HFFc6 (cell line): ENCODE data around the gene MEIS1. TPM values are rescaled to one million over a fixed set of nuclear protein-coding genes. Genes with fewer than 3 reads are reported as not detected.

ENCODE experiments used
- DNase-seq: peaks from one replicate; pipeline ENCODE4 v3.0.0-alpha.2; 2018
- H3K27ac Mint-ChIP-seq: 2 replicates; pipeline ENCODE4 v1.8.0; 2020; ENCODE audit warnings: mild to moderate bottlenecking, mixed read lengths
- H3K27me3 Mint-ChIP-seq: 2 replicates; pipeline ENCODE4 v1.8.0; 2021; ENCODE audit warnings: mild to moderate bottlenecking, moderate library complexity, mixed read lengths; ENCODE audit not compliant: insufficient read depth
- H3K36me3 Mint-ChIP-seq: 2 replicates; pipeline ENCODE4 v1.8.0; 2021; ENCODE audit warnings: low read depth, mixed read lengths
- H3K4me1 Mint-ChIP-seq: 2 replicates; pipeline ENCODE4 v1.8.0; 2020; ENCODE audit warnings: low read depth, mixed read lengths
- H3K4me3 Mint-ChIP-seq: 2 replicates; pipeline ENCODE4 v1.8.0; 2020; ENCODE audit warnings: mild to moderate bottlenecking, moderate library complexity, mixed read lengths
- H3K9me3 Mint-ChIP-seq: 2 replicates; pipeline ENCODE4 v1.8.0; 2020; ENCODE audit warnings: mild to moderate bottlenecking, mixed read lengths
- CTCF ChIP-seq: fragments of 200-600 bp; sonication (generic); IDR thresholded peaks from 2 replicates; pipeline ENCODE4 v1.5.0; 2021; ENCODE audit warnings: antibody characterized with exemption, mild to moderate bottlenecking
- total RNA-seq, 6 experiments: library from RNA; stranded (reverse); fragmentation: NEBNext Ultra II Directional; extraction: Animal tissue kit (Norgen Biotek cat#: 25700); gene quantifications; 2 replicates in 1 of 6; 3 replicates in 5 of 6; pipeline ENCODE4 v1.2.3, GENCODE V29; 2021

Gene MEIS1
- total RNA-seq, 6 experiments from 2014 or later: 69.1 to 85.4 (median 74.1) TPM

DNA sequence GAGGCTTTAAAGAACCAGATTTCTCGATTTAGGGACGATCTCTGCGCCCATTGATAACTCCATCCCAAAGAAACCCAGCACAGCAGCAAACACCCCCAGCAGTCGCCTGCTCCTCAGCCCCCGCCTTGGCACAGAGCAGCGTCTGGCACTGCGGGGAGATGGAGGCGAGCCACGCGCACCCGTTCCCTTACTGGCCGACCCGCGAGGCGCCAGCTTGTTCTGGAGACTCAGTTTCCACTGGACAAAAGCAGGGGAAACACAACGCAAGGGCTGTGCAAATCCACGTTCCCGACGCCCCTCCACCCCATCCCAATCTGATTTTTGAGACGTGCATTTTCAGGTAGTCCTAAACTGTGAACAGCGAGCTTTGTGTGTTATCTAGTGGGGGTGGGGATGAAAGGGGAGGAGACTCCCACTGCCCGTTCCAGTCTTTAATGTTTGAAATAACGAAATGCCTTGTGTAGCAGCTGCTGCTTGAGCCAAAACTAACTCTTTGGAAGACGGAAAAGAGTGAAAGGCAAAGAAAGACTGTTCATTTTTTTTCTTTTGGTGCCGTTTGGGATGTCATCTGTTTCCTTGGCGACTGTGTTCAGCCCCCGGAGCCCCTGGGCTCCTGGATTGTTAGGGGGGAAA is 143.2 kb downstream of the MEIS1 start:
- Mint-ChIP-seq H3K27me3 (peaks cover 29% of the 10 kb centered on the region), H3K4me1 (peaks cover 68% of the 10 kb centered on the region), H3K4me3 (no peak overlapping the region), H3K9me3 (no peaks in the 10 kb centered on the region), H3K36me3 (no peaks in the 10 kb centered on the region), H3K27ac (no peak overlapping the region; the same call in 1 of the 2 replicates)
- TF ChIP-seq CTCF: no peak
- no peak for DNase-seq

- Mint-ChIP-seq H3K27me3 (peaks cover 29% of the 10 kb centered on the region), H3K4me3 (no peak overlapping the region), H3K4me1 (peaks cover 63% of the 10 kb centered on the region)
These were observed 143.8 kb downstream of the MEIS1 start for GRCh38 chr2:66578687-66579106.

GRCh38 chr2:66579186-66580126 is 144.5 kb downstream of the MEIS1 start:
- H3K9me3 Mint-ChIP-seq: no peaks in the 10 kb centered on the region
- no peak for DNase-seq
- no peak overlapping the region for H3K4me3 Mint-ChIP-seq
- peaks cover 57% of the 10 kb centered on the region for H3K4me1 Mint-ChIP-seq
- H3K27me3 Mint-ChIP-seq: peaks cover 26% of the 10 kb centered on the region
- no peak for TF ChIP-seq CTCF
- no peak overlapping the region; the same call in 1 of the 2 replicates for H3K27ac Mint-ChIP-seq
- H3K36me3 Mint-ChIP-seq: no peaks in the 10 kb centered on the region

More at GRCh38 chr2:66578687-66579106, 143.8 kb downstream of the MEIS1 start:
- no peak for TF ChIP-seq CTCF
- no peak for DNase-seq
- Mint-ChIP-seq H3K9me3 (no peaks in the 10 kb centered on the region), H3K36me3 (no peaks in the 10 kb centered on the region), H3K27ac (no peak overlapping the region; the same call in 1 of the 2 replicates)

- no peak for DNase-seq
- Mint-ChIP-seq H3K27ac (no peak overlapping the region), H3K27me3 (peaks cover 25% of the 10 kb centered on the region), H3K4me1 (peaks cover 49% of the 10 kb centered on the region), H3K4me3 (no peak overlapping the region), H3K9me3 (no peaks in the 10 kb centered on the region), H3K36me3 (no peaks in the 10 kb centered on the region)
- no peak for TF ChIP-seq CTCF
These were observed 145.5 kb downstream of the MEIS1 start for GRCh38 chr2:66580166-66581049.
